HUES48 (cell line): ENCODE measurements around the gene CYP2E1.
"Not testable (repeated sequence)": the region's sequence is repeated elsewhere in the genome, so short reads cannot be mapped to it uniquely, and the experiment has no call there.

Experiments used
- H3K27ac ChIP-seq: one replicate; pipeline ENCODE4 v1.7.0; 2013; ENCODE audit warnings: low read depth, low read length, inconsistent platforms
- H3K27me3 ChIP-seq: 2 replicates; pipeline ENCODE4 v1.6.1; 2013; ENCODE audit warnings: mild to moderate bottlenecking, low read length; ENCODE audit not compliant: control insufficient read depth, insufficient read depth
- H3K36me3 ChIP-seq: 2 replicates; pipeline ENCODE4 v1.6.1; 2013; ENCODE audit warnings: low read length; ENCODE audit not compliant: control insufficient read depth, insufficient read depth
- H3K4me1 ChIP-seq: 2 replicates; pipeline ENCODE4 v1.6.1; 2013; ENCODE audit warnings: mild to moderate bottlenecking, low read length; ENCODE audit not compliant: control insufficient read depth, insufficient read depth
- H3K4me3 ChIP-seq: 2 replicates; pipeline ENCODE4 v1.5.1; 2013; ENCODE audit warnings: mild to moderate bottlenecking, low read depth, low read length
- H3K9ac ChIP-seq: 2 replicates; pipeline ENCODE4 v1.6.1; 2013; ENCODE audit warnings: mild to moderate bottlenecking, low read depth, low read length, moderate library complexity
- H3K9me3 ChIP-seq: 2 replicates; pipeline ENCODE4 v1.6.1; 2013; ENCODE audit warnings: low read length; ENCODE audit not compliant: control insufficient read depth, insufficient read depth

Gene CYP2E1

DNA sequence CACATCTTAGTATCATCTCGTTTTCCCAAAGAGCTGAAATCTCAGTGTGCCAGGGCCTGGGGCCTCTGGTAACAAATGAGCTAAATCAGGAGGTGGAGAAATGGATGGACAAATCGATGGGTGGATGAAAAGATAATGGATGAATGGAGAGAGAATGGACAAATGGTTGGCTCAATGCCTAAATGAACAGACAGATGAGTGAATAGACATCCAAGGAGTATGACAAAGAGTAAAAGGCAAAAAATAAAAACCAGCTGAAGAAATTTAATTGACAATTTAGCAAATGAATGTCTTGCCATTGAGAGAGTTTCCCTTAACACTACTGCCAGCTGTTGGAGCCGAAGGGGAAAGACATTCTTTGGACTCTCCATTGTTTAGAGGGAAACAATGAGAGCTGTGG is 30.2 kb downstream of the CYP2E1 start:
- Histone ChIP-seq H3K9me3 (peaks cover 97% of the 10 kb centered on the region), H3K27ac (no peak overlapping the region), H3K4me3 (no peak overlapping the region), H3K27me3 (no peaks in the 10 kb centered on the region), H3K36me3 (no peaks in the 10 kb centered on the region), H3K9ac (no peak overlapping the region), H3K4me1 (no peaks in the 10 kb centered on the region)

DNA sequence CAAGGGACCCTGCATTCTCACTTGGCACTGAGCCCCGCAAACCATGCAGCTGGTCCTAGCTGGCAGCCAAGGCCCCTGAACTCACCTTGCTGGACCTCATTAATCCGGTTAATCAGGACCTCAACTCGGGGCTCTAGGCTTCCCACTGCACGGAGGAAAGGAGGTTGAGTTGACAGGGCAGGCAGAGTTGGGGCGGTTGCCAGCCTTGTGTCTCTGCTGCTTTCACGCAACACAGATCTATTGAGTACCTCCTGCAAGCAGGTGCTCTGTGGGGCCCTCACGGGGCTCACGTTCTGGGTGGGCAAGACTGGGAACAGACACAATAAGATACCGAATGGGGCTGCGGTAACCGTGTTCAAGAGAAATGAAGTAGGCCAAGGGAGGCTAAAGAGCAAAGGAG is 32.1 kb downstream of the CYP2E1 start:
- peaks cover 95% of the 10 kb centered on the region for H3K9me3 ChIP-seq
- no peak overlapping the region for H3K4me3 ChIP-seq
- H3K27me3 ChIP-seq: no peaks in the 10 kb centered on the region
- no peak overlapping the region for H3K27ac ChIP-seq
- H3K4me1 ChIP-seq: no peaks in the 10 kb centered on the region
- no peak overlapping the region for H3K9ac ChIP-seq
- no peaks in the 10 kb centered on the region for H3K36me3 ChIP-seq

DNA sequence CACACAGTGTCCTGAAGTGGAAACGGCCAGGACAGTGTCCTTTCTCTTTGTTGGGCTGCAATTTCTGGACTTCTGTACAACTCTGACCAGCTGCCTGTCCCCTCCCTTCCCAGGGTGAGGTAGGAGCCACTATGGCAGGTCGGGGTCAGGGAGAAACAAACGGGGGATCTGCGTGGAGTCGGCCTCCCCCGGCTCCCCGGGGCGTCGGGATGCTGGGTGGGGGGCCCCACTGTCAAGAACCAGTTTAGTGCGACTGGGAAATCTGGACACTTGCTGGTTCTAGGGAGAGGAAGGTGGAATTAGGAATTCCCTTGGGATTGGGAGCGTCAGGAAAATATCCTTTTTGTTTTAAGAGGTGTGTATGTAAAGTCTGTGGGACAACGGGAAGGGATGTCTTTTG is 37.7 kb downstream of the CYP2E1 start:
- Histone ChIP-seq H3K9ac (no peak overlapping the region), H3K4me1 (no peaks in the 10 kb centered on the region), H3K27me3 (peaks cover 2% of the 10 kb centered on the region; the same call in 1 of the 2 replicates), H3K4me3 (no peak overlapping the region), H3K9me3 (peaks cover 70% of the 10 kb centered on the region), H3K36me3 (no peaks in the 10 kb centered on the region), H3K27ac (no peak overlapping the region)

DNA sequence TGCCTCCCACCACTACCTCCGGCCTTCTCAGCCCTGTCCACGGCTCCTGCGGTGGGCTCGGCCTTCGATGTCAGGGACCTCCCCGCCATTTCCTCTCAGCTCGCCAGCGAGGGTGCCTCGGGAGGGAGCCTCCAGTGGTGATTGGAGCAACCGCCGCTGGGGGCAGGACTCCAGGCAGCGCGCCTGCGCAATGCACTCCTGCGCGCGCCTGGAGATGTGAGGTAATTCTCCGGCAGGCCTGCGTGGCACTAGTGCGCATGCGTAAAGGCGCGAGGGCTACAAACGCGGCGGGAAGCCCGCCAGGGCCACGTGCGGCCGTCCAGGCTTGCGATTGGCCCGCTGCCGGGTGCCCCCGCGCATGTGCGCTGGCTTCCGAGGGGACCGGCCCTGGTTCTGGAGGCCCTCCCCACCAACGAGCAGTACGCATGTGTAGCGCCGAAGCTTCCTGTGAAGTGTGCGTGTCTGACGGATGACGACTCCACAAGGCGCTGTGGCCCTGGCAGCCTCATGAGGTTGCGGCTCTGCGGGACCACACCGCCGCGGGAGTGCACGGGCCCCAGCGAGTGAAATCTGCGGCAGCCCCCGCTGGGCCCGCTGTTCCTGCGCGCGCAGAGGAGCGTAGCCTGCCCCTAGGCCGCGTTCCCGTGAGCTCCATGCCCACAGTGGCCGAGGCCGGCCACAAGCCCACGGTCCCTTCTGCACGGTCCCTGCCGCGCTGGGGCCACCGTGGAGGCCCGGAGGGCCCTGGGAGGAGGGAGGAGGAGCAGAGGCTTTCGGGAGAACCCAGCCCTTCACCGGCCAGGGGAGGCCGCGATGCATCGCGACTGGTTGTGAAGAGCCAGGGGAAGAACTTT is 38.5 kb downstream of the CYP2E1 start, which contains the start of gene SYCE1:
TSS of gene SYCE1 (minus strand) at position 143 of the 854 bp plus-strand sequence. CDS start at position 89, 54 bp downstream.
- Histone ChIP-seq H3K4me1 (no peaks in the 10 kb centered on the region), H3K9ac (no peak within 1 kb of the TSS), H3K27ac (no peak within 1 kb of the TSS), H3K9me3 (peaks cover 63% of the 10 kb centered on the region), H3K27me3 (peaks cover 3% of the 10 kb centered on the region; the same call in 1 of the 2 replicates), H3K4me3 (no peak within 1 kb of the TSS), H3K36me3 (no peaks in the 10 kb centered on the region)

DNA sequence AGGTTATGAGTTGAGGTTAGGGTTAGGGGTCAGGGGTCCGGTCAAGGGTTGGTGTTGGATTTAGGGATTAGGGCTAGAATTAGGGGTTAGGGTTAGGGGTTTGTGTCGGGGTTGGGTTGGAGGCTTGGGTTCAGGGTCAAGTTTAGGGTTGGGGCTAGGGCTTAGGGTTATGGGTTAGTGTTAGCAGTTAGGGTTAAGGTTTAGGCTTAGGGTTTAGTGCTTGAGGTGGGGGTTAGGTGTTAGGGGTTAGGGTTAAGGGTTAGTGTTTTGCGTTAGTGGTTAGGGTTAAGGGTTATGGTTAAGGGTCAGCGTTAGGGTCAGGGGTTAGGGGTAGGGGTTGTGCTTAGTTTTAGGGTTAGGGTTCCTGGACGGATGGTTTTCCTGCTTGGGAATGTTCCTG is 40.0 kb downstream of the CYP2E1 start:
- Histone ChIP-seq H3K27me3 (peaks cover 3% of the 10 kb centered on the region; the same call in 1 of the 2 replicates), H3K36me3 (no peaks in the 10 kb centered on the region), H3K9ac (no peak overlapping the region), H3K4me3 (no peak overlapping the region), H3K4me1 (no peaks in the 10 kb centered on the region), H3K9me3 (peaks cover 50% of the 10 kb centered on the region), H3K27ac (no peak overlapping the region)

DNA sequence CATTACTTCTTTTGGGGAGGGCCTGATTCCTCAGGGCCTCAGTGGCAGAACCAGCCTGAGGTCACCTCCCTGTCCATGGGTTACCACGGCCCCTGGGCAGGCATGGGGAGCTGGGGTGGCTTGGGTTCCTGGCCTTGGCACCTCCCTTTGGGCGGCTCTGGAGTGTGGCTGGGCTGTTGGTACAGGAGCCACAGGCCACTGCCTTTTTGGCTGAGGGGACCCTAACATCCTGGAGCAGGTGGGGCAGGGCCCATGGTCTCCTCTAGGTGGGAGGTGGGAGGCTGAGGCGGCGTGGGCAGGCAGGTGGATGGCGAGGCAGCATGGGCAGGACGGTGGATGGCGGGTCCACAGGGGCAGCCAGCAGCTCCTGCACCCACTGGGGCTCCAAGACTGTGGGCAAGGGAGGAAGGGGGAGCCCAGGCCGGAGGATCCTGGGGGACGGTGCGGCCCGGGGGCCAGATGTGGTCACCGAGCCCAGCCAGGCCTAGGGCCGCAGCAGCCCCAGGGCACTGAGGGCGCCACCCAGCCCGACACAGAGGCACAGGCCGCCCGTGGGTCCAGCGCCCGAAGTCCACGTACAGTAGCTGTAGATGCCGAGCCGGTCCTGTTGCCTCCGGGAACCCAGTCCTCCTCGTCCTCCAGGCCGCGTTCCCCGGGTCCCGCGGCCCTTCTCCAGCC is 40.6 kb downstream of the CYP2E1 start:
- no peaks in the 10 kb centered on the region for H3K4me1 ChIP-seq
- H3K27ac ChIP-seq: no peak overlapping the region
- H3K9me3 ChIP-seq: peaks cover 44% of the 10 kb centered on the region
- no peak overlapping the region for H3K4me3 ChIP-seq
- H3K9ac ChIP-seq: no peak overlapping the region
- no peaks in the 10 kb centered on the region for H3K36me3 ChIP-seq
- peaks cover 3% of the 10 kb centered on the region; the same call in 1 of the 2 replicates for H3K27me3 ChIP-seq

DNA sequence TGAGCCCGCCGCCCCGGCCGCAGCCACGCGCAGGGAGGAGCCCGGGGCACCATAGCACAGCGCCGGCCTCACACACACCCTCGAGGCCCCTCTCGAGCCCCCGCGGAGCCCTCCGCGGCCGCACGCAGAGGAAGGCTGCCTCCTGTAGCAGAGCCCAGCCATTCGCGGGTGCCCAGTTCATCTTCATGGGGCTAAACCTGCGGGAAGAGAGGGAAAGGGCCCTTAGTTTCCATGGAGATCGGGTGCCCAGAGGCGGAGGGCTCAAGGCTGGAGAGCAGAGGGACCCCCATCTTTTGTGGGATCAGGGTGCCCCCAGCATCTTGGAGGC is 41.1 kb downstream of the CYP2E1 start:
- H3K27me3 ChIP-seq: peaks cover 3% of the 10 kb centered on the region; the same call in 1 of the 2 replicates
- H3K4me3 ChIP-seq: no peak overlapping the region
- H3K36me3 ChIP-seq: no peaks in the 10 kb centered on the region
- H3K27ac ChIP-seq: no peak overlapping the region
- H3K9me3 ChIP-seq: peaks cover 44% of the 10 kb centered on the region
- no peak overlapping the region for H3K9ac ChIP-seq
- H3K4me1 ChIP-seq: no peaks in the 10 kb centered on the region

DNA sequence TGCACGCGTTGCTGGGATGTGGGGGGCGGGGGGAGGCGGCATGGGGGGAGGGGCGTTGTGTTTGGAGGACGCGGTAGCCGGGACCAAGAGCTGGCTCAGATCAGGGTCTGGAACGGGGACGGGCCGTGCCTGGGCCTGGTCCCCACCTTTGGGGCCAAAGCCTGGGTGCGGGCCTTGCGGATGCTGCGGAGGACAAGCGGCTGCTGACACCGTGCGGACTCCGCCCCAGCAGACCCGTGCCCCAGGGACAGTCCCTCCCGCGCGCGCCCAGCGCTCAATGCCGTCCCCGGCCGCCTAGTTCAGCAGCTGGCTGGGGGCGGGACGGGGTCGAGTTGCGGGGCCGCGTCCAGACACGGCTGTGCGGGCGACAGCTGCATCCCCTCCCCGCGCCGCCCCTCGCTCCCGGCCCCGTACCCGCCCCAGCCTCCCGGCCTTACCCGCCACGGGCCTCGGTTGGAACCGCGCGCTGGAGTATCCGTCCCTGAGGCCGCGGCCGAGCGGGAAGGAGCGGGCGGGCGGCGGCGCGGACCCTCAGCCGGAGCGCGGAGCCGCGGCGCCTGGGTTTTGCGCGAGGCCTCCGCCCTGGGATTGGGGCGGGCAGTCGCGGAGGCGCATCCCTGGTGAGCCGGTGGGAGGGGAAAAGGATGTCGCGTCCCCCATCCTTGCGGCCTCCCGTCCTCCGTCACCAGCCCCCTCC is 41.8 kb downstream of the CYP2E1 start:
- H3K4me1 ChIP-seq, H3K9ac ChIP-seq, H3K36me3 ChIP-seq, H3K27ac ChIP-seq, H3K27me3 ChIP-seq, H3K4me3 ChIP-seq: not testable (repeated sequence)
- H3K9me3 ChIP-seq: peaks cover 45% of the 10 kb centered on the region

DNA sequence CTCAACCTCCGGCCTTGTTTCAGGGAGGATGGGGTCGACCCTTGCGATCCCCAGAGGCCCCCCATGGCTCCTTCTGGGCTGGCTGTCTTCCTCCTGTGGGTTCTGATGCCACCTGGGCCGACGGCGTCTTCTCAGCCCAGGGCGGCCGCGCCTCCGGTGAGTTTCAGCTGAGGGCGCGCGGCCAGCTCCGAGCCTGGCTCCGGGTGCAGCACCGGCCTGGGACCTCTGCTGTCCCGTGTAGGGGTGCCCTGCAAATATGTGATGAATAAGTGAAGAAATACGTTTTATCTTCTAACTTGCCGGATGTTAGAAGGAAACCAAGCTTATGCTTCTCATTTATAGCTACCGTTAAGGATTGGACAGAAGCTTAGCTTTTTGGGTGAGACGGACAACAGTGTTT is 42.6 kb downstream of the CYP2E1 start:
- not testable (repeated sequence) for H3K9ac ChIP-seq, H3K36me3 ChIP-seq, H3K27ac ChIP-seq, H3K27me3 ChIP-seq, H3K4me3 ChIP-seq, H3K4me1 ChIP-seq
- H3K9me3 ChIP-seq: peaks cover 40% of the 10 kb centered on the region

DNA sequence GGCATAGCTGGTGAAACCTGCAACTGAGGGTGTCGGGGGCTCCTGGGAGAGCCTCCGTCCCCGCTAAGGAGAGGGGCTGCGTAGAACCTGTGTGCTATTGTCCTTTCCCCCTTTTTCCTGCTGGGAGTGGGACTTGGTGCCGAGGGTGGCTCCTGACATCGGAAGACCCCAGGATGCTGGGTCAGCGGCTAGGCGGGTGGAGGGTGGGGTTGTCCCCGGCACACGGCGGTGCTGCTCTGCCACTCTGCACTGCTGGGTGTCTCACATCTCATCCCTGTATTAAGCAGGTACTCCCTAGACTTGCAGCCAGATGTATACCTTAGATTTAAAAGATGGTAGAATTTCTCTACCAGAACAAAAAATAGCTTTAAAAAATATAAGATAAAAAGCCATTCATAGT is 44.9 kb downstream of the CYP2E1 start:
- not testable (repeated sequence) for H3K4me1 ChIP-seq, H3K27me3 ChIP-seq, H3K9ac ChIP-seq, H3K36me3 ChIP-seq, H3K27ac ChIP-seq, H3K4me3 ChIP-seq
- H3K9me3 ChIP-seq: peaks cover 27% of the 10 kb centered on the region; the same call in 1 of the 2 replicates

DNA sequence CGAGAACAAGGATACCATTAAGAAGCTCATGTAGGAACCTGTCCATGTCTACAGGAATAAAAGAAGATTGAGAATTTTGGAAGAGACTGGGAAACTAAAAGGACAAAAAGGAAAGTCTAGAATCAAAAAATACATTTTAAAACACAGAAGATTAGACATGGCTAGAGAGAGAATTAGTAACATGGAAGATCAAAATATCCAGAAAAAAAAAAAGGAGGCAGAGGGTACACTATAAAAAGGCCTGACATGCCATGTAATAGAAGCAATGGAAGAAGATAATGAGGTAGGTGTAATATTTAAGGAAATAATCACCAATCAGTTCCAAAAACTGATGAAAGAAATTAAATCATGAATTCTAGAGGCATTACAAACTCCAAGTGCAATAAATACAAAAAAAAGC is 46.3 kb downstream of the CYP2E1 start:
- peaks cover 19% of the 10 kb centered on the region; the same call in 1 of the 2 replicates for H3K9me3 ChIP-seq
- not testable (repeated sequence) for H3K4me1 ChIP-seq, H3K27me3 ChIP-seq, H3K4me3 ChIP-seq, H3K36me3 ChIP-seq, H3K9ac ChIP-seq, H3K27ac ChIP-seq
